ENCODE measurements around the gene RASGRF1.
A peak's percentile ranks its signal among the peaks of the same experiment; 100 is the strongest.

Gene RASGRF1

GRCh38 chr15:79008659-79009058, 81.9 kb downstream of the RASGRF1 start:
- peaks cover 49% of the 10 kb centered on the region for H3K4me1 ChIP-seq (ENCODE audit: low read length)
- TF ChIP-seq CTCF (IDR thresholded peaks at IDR 0.05; ENCODE audit: low read depth, low read length) (no peak), EZH2phosphoT487 (IDR thresholded peaks at IDR 0.05; ENCODE audit: low read depth) (no peak)
- no peak overlapping the region for H3K27ac ChIP-seq (ENCODE audit: low read length)
- no peaks in the 10 kb centered on the region for H3K27me3 ChIP-seq (ENCODE audit: low read depth, low read length)
- no peaks in the 10 kb centered on the region for H4K20me1 ChIP-seq (ENCODE audit: insufficient read depth, low read length)
- no peak overlapping the region for H3K4me2 ChIP-seq (ENCODE audit: low read length)
- H3K4me3 ChIP-seq (ENCODE audit: low read length): no peak overlapping the region
- peaks cover 10% of the 10 kb centered on the region; the same call in 1 of the 2 replicates for H3K79me2 ChIP-seq (ENCODE audit: low read length)
- peaks cover 23% of the 10 kb centered on the region for H3K36me3 ChIP-seq (replicated peaks; ENCODE audit: low read depth, low read length)
- H3K9ac ChIP-seq (ENCODE audit: low read length): no peak overlapping the region
- H2AFZ ChIP-seq (ENCODE audit: low read depth, low read length): no peak overlapping the region
- H3K9me3 ChIP-seq (ENCODE audit: insufficient read depth, low read length): no peaks in the 10 kb centered on the region

GRCh38 chr15:79007066-79007465, 83.5 kb downstream of the RASGRF1 start:
- Histone ChIP-seq H3K9me3 (ENCODE audit: insufficient read depth, low read length) (no peaks in the 10 kb centered on the region), H2AFZ (ENCODE audit: low read depth, low read length) (no peak overlapping the region), H3K36me3 (replicated peaks; ENCODE audit: low read depth, low read length) (peaks cover 27% of the 10 kb centered on the region), H3K4me3 (ENCODE audit: low read length) (no peak overlapping the region), H4K20me1 (ENCODE audit: insufficient read depth, low read length) (no peaks in the 10 kb centered on the region), H3K9ac (ENCODE audit: low read length) (no peak overlapping the region), H3K79me2 (ENCODE audit: low read length) (peaks cover 11% of the 10 kb centered on the region; the same call in 1 of the 2 replicates), H3K27ac (ENCODE audit: low read length) (no peak overlapping the region), H3K27me3 (ENCODE audit: low read depth, low read length) (no peaks in the 10 kb centered on the region), H3K4me1 (ENCODE audit: low read length) (peaks cover 59% of the 10 kb centered on the region), H3K4me2 (ENCODE audit: low read length) (no peak overlapping the region)
- TF ChIP-seq CTCF (IDR thresholded peaks at IDR 0.05; ENCODE audit: low read depth, low read length) (peak; percentile 96), EZH2phosphoT487 (IDR thresholded peaks at IDR 0.05; ENCODE audit: low read depth) (no peak)

GRCh38 chr15:79006071-79006470, 84.5 kb downstream of the RASGRF1 start:
- Histone ChIP-seq H2AFZ (ENCODE audit: low read depth, low read length) (no peak overlapping the region), H3K4me3 (ENCODE audit: low read length) (no peak overlapping the region), H3K36me3 (replicated peaks; ENCODE audit: low read depth, low read length) (peaks cover 27% of the 10 kb centered on the region), H3K27me3 (ENCODE audit: low read depth, low read length) (no peaks in the 10 kb centered on the region), H3K79me2 (ENCODE audit: low read length) (peaks cover 11% of the 10 kb centered on the region; the same call in 1 of the 2 replicates), H4K20me1 (ENCODE audit: insufficient read depth, low read length) (no peaks in the 10 kb centered on the region), H3K9me3 (ENCODE audit: insufficient read depth, low read length) (no peaks in the 10 kb centered on the region), H3K4me1 (ENCODE audit: low read length) (peaks cover 59% of the 10 kb centered on the region), H3K4me2 (ENCODE audit: low read length) (no peak overlapping the region), H3K27ac (ENCODE audit: low read length) (no peak overlapping the region), H3K9ac (ENCODE audit: low read length) (no peak overlapping the region)
- no peak for TF ChIP-seq CTCF (IDR thresholded peaks at IDR 0.05; ENCODE audit: low read depth, low read length)
- no peak for TF ChIP-seq EZH2phosphoT487 (IDR thresholded peaks at IDR 0.05; ENCODE audit: low read depth)

GRCh38 chr15:79004336-79004735, 86.2 kb downstream of the RASGRF1 start:
- peaks cover 27% of the 10 kb centered on the region for H3K36me3 ChIP-seq (replicated peaks; ENCODE audit: low read depth, low read length)
- H3K79me2 ChIP-seq (ENCODE audit: low read length): peaks cover 11% of the 10 kb centered on the region; the same call in 1 of the 2 replicates
- H3K9ac ChIP-seq (ENCODE audit: low read length): peak overlapping the region; percentile 84
- peak overlapping the region; percentile 89 for H3K27ac ChIP-seq (ENCODE audit: low read length)
- H2AFZ ChIP-seq (ENCODE audit: low read depth, low read length): no peak overlapping the region
- H3K9me3 ChIP-seq (ENCODE audit: insufficient read depth, low read length): no peaks in the 10 kb centered on the region
- peak overlapping the region; percentile 61 for H3K4me3 ChIP-seq (ENCODE audit: low read length)
- peak overlapping the region; percentile 93 for H3K4me2 ChIP-seq (ENCODE audit: low read length)
- no peaks in the 10 kb centered on the region for H3K27me3 ChIP-seq (ENCODE audit: low read depth, low read length)
- TF ChIP-seq EZH2phosphoT487 (IDR thresholded peaks at IDR 0.05; ENCODE audit: low read depth): no peak
- no peak for TF ChIP-seq CTCF (IDR thresholded peaks at IDR 0.05; ENCODE audit: low read depth, low read length)
- H4K20me1 ChIP-seq (ENCODE audit: insufficient read depth, low read length): no peaks in the 10 kb centered on the region
- H3K4me1 ChIP-seq (ENCODE audit: low read length): peaks cover 56% of the 10 kb centered on the region

Data from OCI-LY3 (cell line).